NOMO-1 treated with dmso at 0.1 percent for 144 hours (cell line): ENCODE measurements around the gene PLA2G4E.

ENCODE experiments used
- DNase-seq: peaks from one replicate; lab custom pipeline; 2025; ENCODE audit not compliant: unreplicated experiment; lab: John Stamatoyannopoulos, UW

Gene PLA2G4E

DNA sequence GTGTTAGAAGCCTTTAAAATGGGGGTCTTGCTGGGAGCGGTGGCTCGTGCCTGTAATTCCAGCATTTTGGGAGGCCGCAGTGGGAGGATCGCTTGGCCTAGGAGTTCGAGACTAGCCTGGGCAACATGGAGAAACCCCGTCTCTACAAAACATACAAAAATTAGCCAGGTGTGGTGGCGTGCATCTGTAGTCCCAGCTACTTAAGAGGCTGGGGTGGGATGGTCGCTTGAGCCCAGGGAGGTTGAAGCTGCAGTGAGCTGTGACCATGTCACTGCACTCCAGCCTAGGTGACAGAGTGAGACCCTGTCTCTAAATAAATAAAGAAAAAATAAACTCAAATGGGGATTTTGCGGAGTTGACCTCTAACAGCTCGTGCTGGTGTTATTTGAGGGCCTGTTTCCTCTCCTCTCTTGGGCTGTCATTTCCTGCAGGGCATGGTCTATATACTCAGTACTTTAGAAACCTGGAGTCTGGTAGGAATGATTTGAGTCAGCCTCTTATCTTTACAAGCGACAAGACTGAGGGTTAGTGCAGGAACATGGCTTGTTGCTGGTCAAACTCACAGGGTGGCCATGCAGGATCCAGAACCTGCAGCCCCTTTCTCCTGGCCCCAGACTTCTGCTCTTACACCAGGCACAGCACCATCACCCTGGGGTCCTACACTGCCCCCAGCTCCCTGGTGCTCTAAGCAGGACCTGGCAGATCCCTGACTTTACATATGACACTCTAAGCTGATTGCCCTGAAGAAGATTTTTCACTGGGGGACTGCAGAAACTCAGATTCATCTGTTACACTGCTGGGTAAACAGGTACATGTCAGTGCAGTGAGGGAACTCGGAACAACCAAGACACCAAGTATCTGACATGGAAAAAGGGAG, 63.6 kb downstream of the PLA2G4E start:
- no peak for DNase-seq

- no peak for DNase-seq
Observed at GRCh38 chr15:41955807-41956525, 64.9 kb downstream of the PLA2G4E start.

DNA sequence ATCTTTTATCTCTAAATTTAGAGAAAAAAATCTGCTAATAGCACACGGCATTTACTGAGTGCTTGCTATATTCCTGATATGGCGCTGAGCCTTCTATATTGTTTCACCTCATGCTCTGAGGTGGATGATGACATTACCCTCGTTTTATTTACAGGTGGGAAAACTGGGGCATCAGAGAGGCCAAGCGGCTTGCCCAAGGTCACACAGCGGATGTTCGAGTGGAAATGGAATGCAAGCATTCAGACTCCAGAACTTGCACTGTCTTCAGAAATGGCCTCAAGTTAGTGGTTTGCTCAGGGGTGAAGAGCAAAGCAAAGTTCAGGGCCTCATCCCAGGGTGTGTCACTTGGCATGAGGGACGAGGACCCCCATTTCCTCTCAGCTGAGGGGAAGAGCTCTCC, 65.7 kb downstream of the PLA2G4E start:
- DNase-seq = no peak

DNA sequence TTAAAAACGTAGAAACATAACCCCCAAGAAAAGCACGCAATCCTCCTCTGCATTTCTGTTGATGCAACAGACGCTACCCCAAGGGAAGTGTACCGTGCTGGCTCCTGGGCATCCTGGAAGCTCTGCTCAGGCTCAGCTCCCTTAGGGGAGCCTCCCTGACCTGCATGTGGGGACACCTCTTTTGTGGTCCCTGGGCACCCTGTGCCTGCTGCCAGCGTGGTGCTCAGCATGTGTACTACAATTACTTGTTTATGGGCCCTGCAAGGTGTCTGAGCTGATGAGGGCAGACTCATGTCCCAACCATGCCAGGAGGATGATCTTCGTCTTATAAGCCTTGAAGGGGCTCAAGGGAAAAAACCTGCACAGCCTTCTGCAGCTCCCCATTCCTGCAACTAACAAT, 66.8 kb downstream of the PLA2G4E start:
- no peak for DNase-seq

DNA sequence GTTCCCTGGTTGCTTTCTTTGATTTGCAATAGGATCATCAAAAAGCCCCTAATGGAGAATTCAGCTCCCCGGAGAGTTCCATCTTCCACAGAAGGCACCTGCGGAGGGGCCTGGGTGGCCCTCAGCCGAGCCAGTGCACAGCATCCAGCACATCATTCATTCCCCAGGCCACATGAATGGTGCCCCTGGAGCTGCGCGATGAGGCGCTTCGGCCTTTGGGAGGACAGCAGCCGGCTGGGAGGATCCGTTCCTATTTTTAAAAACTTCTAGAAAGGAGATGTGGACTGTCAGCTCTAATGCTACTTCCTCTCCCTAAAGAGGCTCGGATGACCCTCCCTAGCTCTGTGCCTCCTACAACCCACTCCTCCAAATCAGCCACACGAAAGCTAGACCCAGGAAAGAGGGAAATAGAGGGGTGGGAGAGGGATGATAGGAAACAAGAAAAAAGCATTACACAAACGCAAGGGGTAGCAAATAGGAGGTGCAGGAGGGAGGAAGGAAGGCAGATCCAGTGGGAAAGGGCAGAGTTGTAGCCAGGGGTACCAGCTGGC, 68.8 kb downstream of the PLA2G4E start:
- no peak for DNase-seq

DNA sequence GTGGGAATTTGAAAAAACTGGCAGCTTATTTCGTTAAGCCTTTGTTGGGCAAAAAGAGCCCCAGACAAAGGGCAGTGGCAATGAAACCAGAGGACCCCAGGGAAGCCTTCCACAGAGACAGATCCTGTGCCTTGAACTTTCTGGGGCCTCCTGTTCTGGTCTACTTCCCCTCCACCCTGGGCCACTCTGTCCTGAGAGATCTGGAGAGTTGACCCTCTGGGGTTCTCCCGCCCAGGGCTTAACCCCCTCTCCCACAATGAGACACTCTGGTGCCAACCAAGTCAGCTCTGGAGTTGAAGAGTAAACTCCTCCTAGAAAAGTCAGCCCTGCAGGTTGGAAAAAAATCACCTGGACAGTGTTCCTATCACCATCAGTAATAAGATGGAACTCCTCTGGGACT, 69.3 kb downstream of the PLA2G4E start:
- no peak for DNase-seq

DNA sequence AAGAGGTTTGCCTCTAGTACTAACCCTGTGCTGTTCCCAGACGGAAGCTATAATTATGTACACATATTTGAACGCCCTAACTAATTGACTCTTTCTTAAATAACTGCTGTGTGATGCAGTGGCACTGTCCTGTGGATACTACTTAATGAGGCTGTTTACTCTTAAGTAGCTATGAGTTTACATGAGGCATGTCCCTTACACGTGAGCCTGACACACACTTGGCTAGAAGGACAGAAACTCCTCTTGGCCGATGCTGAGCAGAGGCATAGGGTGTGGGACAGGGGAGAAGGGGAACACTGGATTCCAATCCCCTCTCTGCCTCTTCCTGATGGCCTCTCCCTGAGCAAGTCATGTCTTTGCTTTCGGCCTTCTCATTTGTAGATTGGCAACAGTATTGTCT, 70.4 kb downstream of the PLA2G4E start:
- no peak for DNase-seq

DNA sequence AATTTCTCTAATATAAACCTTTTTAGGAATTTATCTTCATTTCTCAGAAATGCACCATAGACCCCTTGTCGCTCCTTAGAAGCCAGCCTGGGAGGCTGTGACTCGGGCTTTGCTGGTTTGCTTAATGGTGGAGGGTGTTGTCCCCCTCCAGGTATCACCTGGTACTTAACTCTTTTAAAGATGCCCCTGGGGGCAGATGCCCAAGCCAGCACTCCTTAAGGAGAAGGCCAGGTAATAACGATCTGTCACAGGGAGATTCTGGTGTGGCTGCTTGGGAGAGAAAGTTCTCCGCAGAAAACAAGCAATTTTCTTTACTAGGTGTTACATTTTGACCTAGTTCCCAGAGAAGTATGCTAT, 70.7 kb downstream of the PLA2G4E start:
- DNase-seq = no peak

DNA sequence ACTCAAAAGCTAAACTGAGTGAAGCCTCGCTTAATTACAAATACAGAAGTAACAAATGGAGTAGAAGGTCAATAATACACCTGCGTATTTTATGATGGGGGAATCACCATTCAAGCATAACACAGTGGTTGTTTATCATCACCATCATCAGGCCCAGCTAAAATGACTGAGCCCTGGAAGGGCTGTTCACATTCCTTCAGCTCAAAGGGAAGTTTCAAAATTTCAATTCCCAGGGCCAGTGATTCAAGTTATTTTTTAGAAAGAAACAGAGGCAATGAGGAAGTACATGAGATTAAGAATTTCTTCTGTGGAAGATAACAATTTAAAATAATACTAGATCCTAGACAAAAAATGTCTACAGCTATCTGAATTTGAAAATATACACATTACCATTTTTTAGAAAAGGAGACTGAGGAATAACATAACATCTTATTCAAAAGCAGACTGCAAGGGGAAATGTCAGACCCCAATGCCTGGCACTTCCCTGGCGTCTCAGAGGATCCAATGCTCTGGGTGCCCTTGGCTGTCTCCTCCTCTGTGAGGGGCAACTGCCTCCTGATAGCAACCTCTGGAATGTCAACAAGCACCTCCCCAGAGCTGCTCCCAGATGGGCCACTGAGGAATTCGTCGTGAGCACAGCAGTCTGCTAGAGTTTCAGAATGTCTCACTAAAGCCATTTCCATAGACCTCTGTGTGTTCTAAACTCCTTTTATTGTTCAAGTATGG, 71.3 kb downstream of the PLA2G4E start:
- no peak for DNase-seq

DNA sequence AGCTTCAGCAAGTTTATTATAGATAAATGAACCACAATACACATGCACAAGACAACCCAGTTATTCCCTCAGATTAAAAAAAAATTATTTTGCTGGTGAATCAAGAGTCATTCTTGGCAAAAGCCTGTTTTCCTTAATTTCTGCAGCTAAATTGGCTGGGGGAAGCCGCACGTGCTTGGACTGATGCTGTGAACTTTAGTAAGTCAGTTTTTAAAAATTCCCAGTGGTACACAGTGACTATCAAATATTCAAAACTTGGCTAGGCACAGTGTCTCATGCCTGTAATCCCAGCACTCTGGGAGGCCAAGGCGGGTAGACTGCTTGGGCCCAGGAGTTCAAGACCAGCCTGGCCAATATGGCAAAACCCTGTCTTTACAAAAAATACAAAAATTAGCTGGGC, 72.4 kb downstream of the PLA2G4E start:
- no peak for DNase-seq

- DNase-seq = no peak
Observed at GRCh38 chr15:41946970-41947369, 73.9 kb downstream of the PLA2G4E start.

- no peak for DNase-seq
Observed at GRCh38 chr15:41945731-41946130, 75.1 kb downstream of the PLA2G4E start.

DNA sequence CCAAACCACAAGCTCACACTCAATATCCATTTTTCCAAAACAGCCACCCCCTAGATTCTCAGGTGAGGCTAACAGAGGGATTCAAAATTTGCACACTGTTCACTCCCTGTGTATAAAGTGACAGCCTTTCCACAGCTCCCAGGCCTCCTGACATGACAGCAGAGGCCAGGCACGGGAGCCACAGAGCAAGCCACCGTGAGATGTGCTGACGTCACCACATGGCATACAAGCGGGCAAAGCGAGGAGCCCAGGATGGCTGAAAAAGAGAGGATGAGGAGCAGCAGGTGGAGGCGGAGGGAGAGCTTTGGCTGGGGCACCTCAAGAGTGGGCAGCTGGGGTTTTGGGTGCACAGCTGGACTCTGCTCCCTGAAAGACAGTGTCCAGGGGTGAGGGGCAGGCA, 75.6 kb downstream of the PLA2G4E start:
- DNase-seq = no peak

DNA sequence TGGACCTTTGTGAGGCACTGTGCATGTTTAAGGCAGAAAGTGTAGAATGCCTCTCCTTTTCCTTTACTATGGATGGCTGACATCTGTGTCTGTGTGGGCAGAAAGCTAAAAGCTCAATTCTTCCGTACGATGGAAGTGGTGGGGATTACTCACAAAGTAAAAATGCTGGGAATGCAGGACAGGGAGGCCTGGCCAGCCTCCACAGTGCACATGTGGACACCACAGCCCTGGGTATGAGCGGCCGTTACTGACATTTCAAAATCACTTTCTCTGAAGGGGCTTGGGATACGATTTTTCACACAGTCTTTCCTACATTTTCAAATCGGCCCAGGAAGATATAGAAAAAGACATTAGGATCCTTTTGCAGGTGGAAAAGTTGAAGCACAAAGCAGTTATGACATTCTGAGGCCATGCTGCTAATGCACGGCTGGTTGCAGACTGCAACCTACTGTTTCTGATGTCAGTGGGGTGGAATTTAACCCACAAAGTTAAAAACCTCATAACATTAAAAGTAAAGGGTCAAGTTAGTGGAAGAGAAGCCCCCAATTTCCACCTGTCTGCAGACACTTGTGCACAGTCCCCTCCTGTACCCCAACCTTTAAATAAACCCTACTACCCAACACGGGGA, 76.4 kb downstream of the PLA2G4E start:
- DNase-seq = no peak

- no peak for DNase-seq
Observed at GRCh38 chr15:41943543-41944312, 77.1 kb downstream of the PLA2G4E start.

GRCh38 chr15:41942886-41943285, 78.0 kb downstream of the PLA2G4E start:
- DNase-seq = no peak

DNA sequence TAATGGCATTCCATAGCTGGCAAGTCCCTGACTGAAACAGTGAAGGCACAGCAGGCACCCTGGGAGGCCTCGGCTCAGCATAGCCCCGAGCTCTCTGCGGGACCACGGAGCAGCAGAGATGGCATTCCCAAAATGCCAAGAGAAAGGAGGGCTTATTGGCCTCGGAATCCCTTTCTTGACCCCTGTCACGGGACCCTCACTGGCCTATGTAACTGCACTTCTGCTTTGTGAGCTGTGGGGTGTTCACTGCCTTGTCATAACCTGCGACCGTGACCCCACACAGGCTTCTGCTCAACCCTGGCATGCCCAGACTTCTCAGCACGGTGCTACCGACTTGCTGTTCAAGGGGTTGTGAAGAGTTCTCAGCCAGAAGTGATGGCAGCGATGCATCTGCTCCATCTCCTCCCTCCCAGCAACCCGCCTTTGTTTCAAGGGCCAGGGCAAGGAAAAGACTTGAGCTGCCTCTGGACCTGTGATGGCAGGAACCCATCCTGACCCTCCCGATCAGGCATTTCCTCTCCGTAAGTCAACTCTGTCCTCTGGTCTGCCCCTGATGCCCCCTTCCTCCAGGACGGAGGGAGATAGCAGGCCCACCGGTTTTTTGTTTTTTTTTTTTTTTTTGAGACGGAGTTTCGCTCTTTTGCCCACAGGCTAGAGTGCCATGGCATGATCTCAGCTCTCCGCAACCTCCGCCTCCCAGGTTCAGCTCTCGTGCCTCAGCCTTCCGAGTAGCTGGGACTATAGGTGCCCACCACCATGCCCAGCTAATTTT, 79.0 kb downstream of the PLA2G4E start:
- no peak for DNase-seq

DNA sequence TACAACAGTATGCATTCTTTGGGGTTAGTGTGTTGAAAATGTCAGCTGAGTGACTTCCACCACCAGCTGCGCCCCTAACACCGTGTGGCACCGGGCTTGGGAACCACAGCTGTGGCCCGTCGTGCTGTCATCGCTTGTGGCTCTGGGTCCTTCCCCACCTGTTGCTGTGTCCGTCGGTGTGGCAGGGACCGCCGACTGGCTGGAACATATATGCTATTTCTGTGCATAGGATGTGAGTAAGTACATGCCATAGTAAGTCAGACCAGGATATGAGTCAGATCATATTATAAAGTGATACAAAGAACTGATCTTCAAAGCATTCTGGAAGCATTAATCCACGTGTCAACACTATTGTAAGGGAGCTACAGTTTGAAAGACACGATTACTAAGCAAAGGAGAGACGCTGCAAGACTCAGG, 80.4 kb downstream of the PLA2G4E start:
- no peak for DNase-seq

- no peak for DNase-seq
Observed at GRCh38 chr15:41939986-41940385, 80.9 kb downstream of the PLA2G4E start.

- DNase-seq = no peak
Observed at GRCh38 chr15:41937568-41937923, 83.3 kb downstream of the PLA2G4E start.
